Skeletal muscle satellite cell (primary cell): ENCODE measurements around the gene MFN1.

Experiments used
- H3K27me3 ChIP-seq: 2 replicates; pipeline ENCODE4 v1.7.0; 2013; ENCODE audit warnings: low read length; ENCODE audit not compliant: control insufficient read depth, insufficient read depth
- H3K36me3 ChIP-seq: 2 replicates; pipeline ENCODE4 v1.7.0; 2013; ENCODE audit warnings: mild to moderate bottlenecking, control low read depth, low read length; ENCODE audit not compliant: insufficient read depth
- H3K4me1 ChIP-seq: 2 replicates; pipeline ENCODE4 v1.7.0; 2013; ENCODE audit warnings: low read length; ENCODE audit not compliant: control insufficient read depth, insufficient read depth
- H3K4me2 ChIP-seq: 2 replicates; pipeline ENCODE4 v1.7.0; 2013; ENCODE audit warnings: mild to moderate bottlenecking, low read length
- H3K4me3 ChIP-seq: 2 replicates; pipeline ENCODE4 v1.7.0; 2013; ENCODE audit warnings: low read length
- H3K9ac ChIP-seq: 2 replicates; pipeline ENCODE4 v1.7.0; 2013; ENCODE audit warnings: mild to moderate bottlenecking, low read depth, low read length, moderate library complexity
- H3K9me3 ChIP-seq: replicated peaks from 2 replicates; pipeline ENCODE4 v1.7.0; 2013; ENCODE audit warnings: mild to moderate bottlenecking, control low read depth, low read length

Gene MFN1

GRCh38 chr3:179363332-179363731 is 15.8 kb downstream of the MFN1 start:
- Histone ChIP-seq H3K4me2 (no peak overlapping the region), H3K4me1 (no peaks in the 10 kb centered on the region), H3K9ac (no peak overlapping the region), H3K36me3 (peaks cover 37% of the 10 kb centered on the region), H3K27me3 (no peaks in the 10 kb centered on the region), H3K9me3 (no peaks in the 10 kb centered on the region), H3K4me3 (no peak overlapping the region)

GRCh38 chr3:179369621-179370020 is 22.1 kb downstream of the MFN1 start:
- Histone ChIP-seq H3K9me3 (no peaks in the 10 kb centered on the region), H3K4me3 (no peak overlapping the region), H3K36me3 (peaks cover 34% of the 10 kb centered on the region), H3K9ac (no peak overlapping the region), H3K4me1 (no peaks in the 10 kb centered on the region), H3K4me2 (no peak overlapping the region), H3K27me3 (no peaks in the 10 kb centered on the region)

GRCh38 chr3:179373938-179374337 is 26.4 kb downstream of the MFN1 start:
- Histone ChIP-seq H3K9me3 (no peaks in the 10 kb centered on the region), H3K4me1 (no peaks in the 10 kb centered on the region), H3K36me3 (peaks cover 42% of the 10 kb centered on the region), H3K4me3 (no peak overlapping the region), H3K27me3 (no peaks in the 10 kb centered on the region), H3K9ac (no peak overlapping the region), H3K4me2 (no peak overlapping the region)

- Histone ChIP-seq H3K36me3 (peaks cover 42% of the 10 kb centered on the region), H3K9me3 (no peaks in the 10 kb centered on the region), H3K27me3 (no peaks in the 10 kb centered on the region), H3K4me3 (no peak overlapping the region), H3K4me1 (no peaks in the 10 kb centered on the region), H3K4me2 (no peak overlapping the region), H3K9ac (no peak overlapping the region)
Measured at GRCh38 chr3:179375091-179375999, 27.8 kb downstream of the MFN1 start.

GRCh38 chr3:179376474-179376873 is 29.0 kb downstream of the MFN1 start:
- Histone ChIP-seq H3K4me1 (no peaks in the 10 kb centered on the region), H3K4me3 (no peak overlapping the region), H3K36me3 (peaks cover 41% of the 10 kb centered on the region), H3K9ac (no peak overlapping the region), H3K9me3 (no peaks in the 10 kb centered on the region), H3K27me3 (no peaks in the 10 kb centered on the region), H3K4me2 (no peak overlapping the region)

- H3K27me3 ChIP-seq: no peaks in the 10 kb centered on the region
- no peak overlapping the region for H3K9ac ChIP-seq
- H3K4me2 ChIP-seq: no peak overlapping the region
- peaks cover 31% of the 10 kb centered on the region for H3K36me3 ChIP-seq
- no peaks in the 10 kb centered on the region for H3K4me1 ChIP-seq
- H3K4me3 ChIP-seq: no peak overlapping the region
- H3K9me3 ChIP-seq: no peaks in the 10 kb centered on the region
Measured at GRCh38 chr3:179391906-179392305, 44.4 kb downstream of the MFN1 start.

GRCh38 chr3:179398574-179399231 is 51.2 kb downstream of the MFN1 start:
- Histone ChIP-seq H3K36me3 (peaks cover 39% of the 10 kb centered on the region), H3K4me3 (no peak overlapping the region), H3K4me2 (peak overlapping the region; percentile 33), H3K27me3 (no peaks in the 10 kb centered on the region), H3K4me1 (peaks cover 10% of the 10 kb centered on the region), H3K9me3 (no peaks in the 10 kb centered on the region), H3K9ac (peak overlapping the region; percentile 61)

- H3K36me3 ChIP-seq: peaks cover 40% of the 10 kb centered on the region
- H3K4me1 ChIP-seq: peaks cover 10% of the 10 kb centered on the region
- H3K9ac ChIP-seq: no peak overlapping the region
- no peak overlapping the region for H3K4me3 ChIP-seq
- no peak overlapping the region for H3K4me2 ChIP-seq
- no peaks in the 10 kb centered on the region for H3K9me3 ChIP-seq
- H3K27me3 ChIP-seq: no peaks in the 10 kb centered on the region
Measured at GRCh38 chr3:179401561-179401960, 54.1 kb downstream of the MFN1 start.

- Histone ChIP-seq H3K27me3 (no peaks in the 10 kb centered on the region), H3K4me2 (no peak overlapping the region), H3K9me3 (no peaks in the 10 kb centered on the region), H3K9ac (no peak overlapping the region), H3K36me3 (peaks cover 34% of the 10 kb centered on the region), H3K4me1 (peaks cover 10% of the 10 kb centered on the region), H3K4me3 (no peak overlapping the region)
Measured at GRCh38 chr3:179402963-179403362, 55.5 kb downstream of the MFN1 start.

GRCh38 chr3:179404307-179404706 is 56.8 kb downstream of the MFN1 start:
- Histone ChIP-seq H3K36me3 (peaks cover 34% of the 10 kb centered on the region), H3K4me3 (no peak overlapping the region), H3K4me2 (no peak overlapping the region), H3K4me1 (peaks cover 1% of the 10 kb centered on the region), H3K9ac (no peak overlapping the region), H3K27me3 (no peaks in the 10 kb centered on the region), H3K9me3 (no peaks in the 10 kb centered on the region)

- Histone ChIP-seq H3K9me3 (no peaks in the 10 kb centered on the region), H3K4me3 (no peak overlapping the region), H3K36me3 (peaks cover 16% of the 10 kb centered on the region), H3K4me1 (peaks cover 2% of the 10 kb centered on the region), H3K9ac (no peak overlapping the region), H3K27me3 (no peaks in the 10 kb centered on the region), H3K4me2 (no peak overlapping the region)
Measured at GRCh38 chr3:179410331-179410730, 62.8 kb downstream of the MFN1 start.
